GM12891 (cell line): ENCODE data around the gene MEGF8.
A peak's percentile ranks its signal among the peaks of the same experiment; 100 is the strongest.

ENCODE experiments used
- DNase-seq: peaks from one replicate; pipeline ENCODE4 v3.0.0; 2011; ENCODE audit warnings: low spot score; ENCODE audit not compliant: insufficient read length
- FAIRE-seq: peaks from 2 replicates; lab custom pipeline; 2011; peaks lifted over from hg19 to GRCh38; lab: Jason Lieb, UNC
- PAX5 ChIP-seq: IDR thresholded peaks from 2 replicates; pipeline ENCODE4 v1.6.1; 2011; ENCODE audit warnings: low read length, moderate library complexity, mild to moderate bottlenecking; ENCODE audit not compliant: insufficient read depth, severe bottlenecking
- POLR2A ChIP-seq: IDR thresholded peaks from 2 replicates; pipeline ENCODE4 v1.6.1; 2011; ENCODE audit warnings: low read depth, low read length, control low read depth
- POLR2AphosphoS5 ChIP-seq: IDR thresholded peaks from 2 replicates; pipeline ENCODE4 v1.6.1; 2011; ENCODE audit warnings: low read depth, low read length, control low read depth
- POU2F2 ChIP-seq: IDR thresholded peaks from 2 replicates; pipeline ENCODE4 v1.6.1; 2011; ENCODE audit warnings: low read depth, mild to moderate bottlenecking, control low read depth, low read length, moderate library complexity
- SPI1 ChIP-seq: IDR thresholded peaks from 2 replicates; pipeline ENCODE4 v1.6.1; 2011; ENCODE audit warnings: low read depth, low read length, control low read depth
- TAF1 ChIP-seq: IDR thresholded peaks from 2 replicates; pipeline ENCODE4 v1.6.1; 2011; ENCODE audit warnings: low read depth, low read length, control low read depth

The MEGF8 gene

DNA sequence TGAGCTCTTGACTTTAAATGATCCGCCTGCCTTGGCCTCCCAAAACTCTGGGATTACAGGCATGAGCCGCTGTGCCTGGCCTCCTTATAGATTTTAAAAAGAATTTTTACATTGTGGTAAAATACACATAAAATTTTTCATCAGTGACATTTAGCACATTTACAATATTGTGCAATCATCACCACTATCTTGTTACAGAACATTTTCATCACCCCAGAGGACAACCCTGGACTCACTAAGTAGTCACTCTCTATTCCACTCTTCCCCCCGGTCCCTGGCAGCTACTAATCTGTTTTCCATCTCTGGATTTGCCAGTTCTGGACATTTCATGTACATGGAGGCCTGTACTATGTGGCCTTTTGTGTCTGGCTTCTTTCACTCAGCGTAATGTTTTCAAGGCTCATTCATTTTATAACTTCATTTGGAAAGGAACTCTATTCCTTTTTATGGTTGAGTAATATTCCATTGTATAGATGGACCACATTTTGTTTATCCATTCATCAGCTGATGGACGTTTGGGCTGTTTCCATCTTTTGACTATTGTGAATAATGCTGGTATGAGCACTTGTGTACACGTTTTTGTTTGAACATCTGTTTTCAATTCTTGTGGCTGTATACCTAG lies 19.9 kb downstream of the MEGF8 start:
- no peak for DNase-seq
- peak; percentile 33 for FAIRE-seq
- TF ChIP-seq PAX5 (no peak), TAF1 (no peak), SPI1 (no peak), POLR2AphosphoS5 (no peak), POLR2A (no peak), POU2F2 (no peak)

DNA sequence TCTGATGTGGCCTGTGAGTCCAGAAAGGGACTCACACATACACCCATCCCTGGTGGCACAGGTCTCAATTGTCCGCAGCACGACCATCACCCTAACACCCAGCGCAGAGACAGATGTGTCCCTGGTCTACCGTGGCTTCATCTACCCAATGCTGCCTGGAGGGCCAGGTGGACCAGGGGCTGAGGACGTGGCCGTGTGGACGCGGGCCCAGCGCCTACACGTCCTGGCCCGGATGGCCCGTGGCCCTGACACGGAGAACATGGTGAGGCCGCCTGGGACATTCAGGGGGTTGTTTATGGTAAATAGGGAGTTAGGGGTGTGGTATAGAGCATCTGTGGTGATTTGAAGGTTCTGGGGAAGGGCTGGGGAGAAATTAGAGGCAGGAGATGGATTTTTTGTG lies 22.8 kb downstream of the MEGF8 start:
- TF ChIP-seq POLR2AphosphoS5 (no peak), TAF1 (no peak), PAX5 (no peak), SPI1 (no peak), POLR2A (no peak), POU2F2 (no peak)
- FAIRE-seq = no peak
- no peak for DNase-seq

- no peak for FAIRE-seq
- TF ChIP-seq SPI1 = no peak
- no peak for TF ChIP-seq PAX5
- TF ChIP-seq POLR2AphosphoS5 = no peak
- TF ChIP-seq POLR2A = no peak
- no peak for TF ChIP-seq TAF1
Measured at GRCh38 chr19:42349378-42350107, 24.1 kb downstream of the MEGF8 start.

GRCh38 chr19:42350417-42350816 lies 25.0 kb downstream of the MEGF8 start:
- TF ChIP-seq POU2F2 (no peak), POLR2AphosphoS5 (no peak), TAF1 (no peak), POLR2A (no peak), SPI1 (no peak), PAX5 (no peak)
- FAIRE-seq = no peak
- no peak for DNase-seq

More at GRCh38 chr19:42349378-42350107, 24.1 kb downstream of the MEGF8 start:
- DNase-seq = no peak

DNA sequence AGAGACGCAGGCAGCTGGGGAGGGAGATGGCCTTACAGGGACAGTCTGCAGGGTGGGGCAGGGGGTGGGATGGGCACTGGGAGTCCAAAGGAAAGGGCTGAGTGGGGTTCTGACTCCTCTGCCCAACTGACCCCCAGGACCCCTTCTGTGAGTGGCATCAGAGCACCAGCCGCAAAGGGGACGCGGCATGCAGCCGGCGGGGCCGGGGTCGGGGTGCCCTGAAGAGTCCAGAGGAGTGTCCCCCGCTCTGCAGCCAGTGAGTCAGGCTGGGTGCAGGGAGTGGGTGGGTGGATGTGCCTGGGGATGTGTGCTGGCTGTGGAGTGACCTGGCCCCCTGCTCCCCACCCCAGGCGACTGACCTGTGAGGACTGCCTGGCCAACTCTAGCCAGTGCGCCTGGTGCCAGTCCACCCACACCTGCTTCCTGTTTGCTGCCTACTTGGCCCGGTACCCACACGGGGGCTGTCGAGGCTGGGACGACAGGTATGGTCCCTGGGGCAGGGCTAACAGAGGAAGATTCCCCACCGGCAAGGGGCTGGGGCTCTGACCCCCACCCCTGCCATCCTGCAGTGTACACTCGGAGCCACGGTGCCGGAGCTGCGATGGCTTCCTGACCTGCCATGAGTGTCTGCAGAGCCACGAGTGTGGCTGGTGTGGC lies 25.8 kb downstream of the MEGF8 start:
- no peak for TF ChIP-seq POU2F2
- no peak for TF ChIP-seq PAX5
- no peak for TF ChIP-seq POLR2AphosphoS5
- TF ChIP-seq SPI1 = no peak
- no peak for TF ChIP-seq POLR2A
- no peak for TF ChIP-seq TAF1
- no peak for DNase-seq
- FAIRE-seq = no peak

DNA sequence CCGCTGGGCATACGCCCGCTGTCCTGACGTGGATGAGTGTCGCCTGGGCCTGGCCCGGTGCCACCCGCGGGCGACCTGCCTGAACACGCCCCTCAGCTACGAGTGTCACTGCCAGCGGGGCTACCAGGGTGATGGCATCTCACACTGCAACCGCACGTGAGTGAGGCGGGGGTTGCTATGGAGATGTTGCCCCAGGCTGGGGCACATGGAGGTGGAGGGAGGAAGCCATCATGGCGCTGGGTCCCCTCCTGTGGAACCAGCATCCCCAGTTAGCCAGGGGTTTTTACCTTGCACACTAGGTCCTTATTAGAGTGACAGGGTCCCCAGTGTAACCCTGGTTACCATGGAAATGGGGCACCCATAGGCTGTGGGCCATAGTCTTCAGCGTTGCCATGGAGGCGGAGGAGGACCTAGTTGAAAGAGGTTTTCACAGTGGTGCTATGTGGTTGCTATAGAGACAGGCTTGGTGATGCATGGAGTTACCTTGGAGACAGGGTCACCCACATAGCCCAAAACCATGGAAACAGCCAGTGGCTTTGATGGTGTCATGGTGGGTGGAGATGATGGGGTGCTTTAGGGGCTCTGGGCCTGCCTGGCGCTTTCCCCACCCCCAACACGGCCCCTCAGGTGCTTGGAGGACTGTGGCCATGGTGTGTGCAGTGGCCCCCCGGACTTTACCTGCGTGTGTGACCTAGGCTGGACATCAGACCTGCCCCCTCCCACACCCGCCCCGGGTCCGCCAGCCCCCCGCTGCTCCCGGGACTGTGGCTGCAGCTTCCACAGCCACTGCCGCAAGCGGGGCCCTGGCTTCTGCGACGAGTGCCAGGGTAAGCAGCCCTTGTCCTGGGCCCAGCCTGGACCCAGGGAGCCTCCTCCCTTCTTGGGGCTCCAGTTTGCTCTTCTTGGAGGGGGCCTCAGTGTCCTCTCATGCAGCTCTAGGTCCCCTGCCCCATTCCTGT lies 27.1 kb downstream of the MEGF8 start:
- no peak for TF ChIP-seq SPI1
- TF ChIP-seq POLR2A = no peak
- TF ChIP-seq PAX5 = no peak
- no peak for TF ChIP-seq POLR2AphosphoS5
- TF ChIP-seq TAF1 = no peak
- TF ChIP-seq POU2F2 = no peak
- DNase-seq = peak; percentile 58
- peak; percentile 66 for FAIRE-seq

DNA sequence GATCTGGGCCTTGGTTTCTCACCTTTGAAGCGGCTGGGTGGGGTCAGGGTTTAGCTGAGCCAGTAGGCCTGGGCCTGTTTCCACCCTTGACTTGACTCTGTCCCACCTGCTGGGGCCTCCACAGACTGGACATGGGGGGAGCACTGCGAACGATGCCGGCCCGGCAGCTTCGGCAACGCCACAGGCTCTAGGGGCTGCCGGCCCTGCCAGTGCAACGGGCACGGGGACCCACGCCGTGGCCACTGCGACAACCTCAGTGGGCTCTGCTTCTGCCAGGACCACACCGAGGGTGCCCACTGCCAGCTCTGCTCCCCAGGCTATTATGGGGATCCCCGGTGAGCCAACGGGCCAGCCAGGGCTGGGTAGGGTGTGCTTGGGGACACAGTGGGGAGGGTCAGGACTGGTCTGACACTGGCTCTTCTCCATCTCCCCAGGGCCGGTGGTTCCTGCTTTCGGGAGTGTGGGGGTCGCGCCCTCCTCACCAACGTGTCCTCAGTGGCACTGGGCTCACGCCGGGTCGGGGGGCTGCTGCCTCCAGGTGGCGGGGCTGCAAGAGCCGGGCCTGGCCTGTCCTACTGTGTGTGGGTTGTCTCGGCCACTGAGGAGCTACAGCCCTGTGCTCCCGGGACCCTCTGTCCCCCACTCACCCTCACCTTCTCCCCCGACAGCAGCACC lies 28.0 kb downstream of the MEGF8 start:
- FAIRE-seq (no peak), DNase-seq (no peak)
- TF ChIP-seq SPI1 (no peak), POU2F2 (no peak), PAX5 (no peak), TAF1 (no peak), POLR2A (no peak), POLR2AphosphoS5 (no peak)

DNA sequence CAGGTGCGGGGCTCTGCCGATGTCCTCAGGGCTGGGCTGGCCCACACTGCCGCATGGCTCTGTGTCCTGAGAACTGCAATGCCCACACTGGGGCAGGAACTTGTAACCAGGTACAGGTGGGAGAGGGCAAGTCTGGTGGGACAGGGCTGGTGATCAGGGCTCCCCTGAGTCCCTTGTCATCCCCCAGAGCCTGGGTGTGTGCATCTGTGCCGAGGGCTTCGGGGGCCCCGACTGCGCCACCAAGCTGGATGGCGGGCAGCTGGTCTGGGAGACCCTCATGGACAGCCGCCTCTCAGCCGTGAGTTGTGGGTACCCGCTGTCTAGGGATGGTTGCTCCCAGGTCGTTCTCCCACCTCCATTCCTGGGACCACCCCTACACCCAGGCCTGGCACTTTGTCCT lies 30.5 kb downstream of the MEGF8 start:
- DNase-seq (no peak), FAIRE-seq (no peak)
- TF ChIP-seq PAX5 = no peak
- no peak for TF ChIP-seq SPI1

- FAIRE-seq (no peak), DNase-seq (no peak)
- TF ChIP-seq PAX5 (no peak), POLR2AphosphoS5 (no peak), POLR2A (no peak), POU2F2 (no peak), TAF1 (no peak), SPI1 (no peak)
Measured at GRCh38 chr19:42356686-42357085, 31.3 kb downstream of the MEGF8 start.
